Ishikawa (cell line): ENCODE data around the gene CYP2C19.

ENCODE experiments used
- EP300 ChIP-seq: IDR thresholded peaks from 2 replicates; pipeline ENCODE4 v1.6.1; 2012; ENCODE audit warnings: borderline replicate concordance
- TAF1 ChIP-seq: IDR thresholded peaks from 2 replicates; pipeline ENCODE4 v1.6.1; 2012; ENCODE audit warnings: low read depth, mild to moderate bottlenecking
- ZBTB7A ChIP-seq: IDR thresholded peaks from 2 replicates; pipeline ENCODE4 v1.6.1; 2012; ENCODE audit warnings: low read depth
- TF ChIP-seq, protein P1 (sequence below): IDR thresholded peaks from 2 replicates; pipeline ENCODE4 v1.6.1; 2012

DNA sequence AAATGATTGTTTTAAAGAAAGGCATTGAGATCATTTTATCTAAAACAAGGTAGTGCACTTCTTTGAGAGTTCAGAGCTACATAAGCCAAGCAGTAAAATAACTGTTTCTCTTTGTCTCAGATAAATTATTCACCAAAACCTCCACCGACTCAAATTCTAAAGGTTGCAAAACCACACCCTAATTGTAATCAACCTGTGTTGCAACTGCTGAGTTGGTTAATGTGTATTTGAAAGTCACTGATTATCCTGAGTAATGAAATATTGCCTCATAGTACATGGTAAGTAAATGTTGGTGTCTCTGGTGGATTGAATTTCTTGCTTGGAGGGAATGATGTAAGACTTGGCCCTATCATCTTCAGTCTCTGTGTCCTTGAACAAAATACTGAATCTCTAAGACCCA lies 140.1 kb downstream of the CYP2C19 start:
- TF ChIP-seq, protein P1, sequence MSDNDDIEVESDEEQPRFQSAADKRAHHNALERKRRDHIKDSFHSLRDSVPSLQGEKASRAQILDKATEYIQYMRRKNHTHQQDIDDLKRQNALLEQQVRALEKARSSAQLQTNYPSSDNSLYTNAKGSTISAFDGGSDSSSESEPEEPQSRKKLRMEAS: no peak
- TF ChIP-seq TAF1 (no peak), ZBTB7A (no peak), EP300 (no peak)
